ENCODE measurements around the gene UBA1.

Gene UBA1

GRCh38 chrX:47146936-47147859 lies 46.4 kb upstream of the UBA1 start:
- peak overlapping the region in 1 of 2 experiments; percentile 49 for H3K27ac ChIP-seq (ENCODE audit: insufficient read depth in 1 of 2, low read depth in 1 of 2, low read length in 2 of 2, poor library complexity in 1 of 2, severe bottlenecking in 2 of 2)
- peaks cover 0 to 27% (median 0%) of the 10 kb centered on the region in 5 experiments for H3K27me3 ChIP-seq (replicated peaks in 2 of 5; ENCODE audit: control insufficient read depth in 4 of 5, insufficient read depth in 5 of 5, low read length in 4 of 5)
- POLR2A ChIA-PET: no interaction called here
- 82% methylated on average over 9 of the region's 12 CpGs for WGBS (ENCODE audit: insufficient coverage)
- peak overlapping the region in 3 of 7 experiments; percentile 72 to 91 (median 76) for H3K4me3 ChIP-seq (ENCODE audit: control insufficient read depth in 1 of 7, extremely low read depth in 1 of 7, insufficient read depth in 4 of 7, low read depth in 2 of 7, low read length in 6 of 7)
- H3K4me1 ChIP-seq (ENCODE audit: control extremely low read depth in 1 of 4, control insufficient read depth in 4 of 4, insufficient read depth in 4 of 4, low read length in 3 of 4): peaks cover 10 to 29% (median 22%) of the 10 kb centered on the region in 4 experiments
- peaks cover 3 to 24% (median 12%) of the 10 kb centered on the region in 4 experiments for H3K36me3 ChIP-seq (ENCODE audit: control insufficient read depth in 4 of 4, insufficient read depth in 4 of 4, low read length in 3 of 4)
- DNase-seq: no peak
- CTCF ChIA-PET: no interaction called here
- peaks cover 0 to 4% (median 0%) of the 10 kb centered on the region in 5 experiments for H3K9me3 ChIP-seq (ENCODE audit: control extremely low read depth in 1 of 5, control insufficient read depth in 4 of 5, insufficient read depth in 2 of 5, low read depth in 1 of 5, low read length in 4 of 5)

- ChIA-PET CTCF (no interaction called here), POLR2A (no interaction called here)
- Histone ChIP-seq H3K4me3 (ENCODE audit: control insufficient read depth in 1 of 7, extremely low read depth in 1 of 7, insufficient read depth in 4 of 7, low read depth in 2 of 7, low read length in 6 of 7) (no peak overlapping the region), H3K36me3 (ENCODE audit: control insufficient read depth in 4 of 4, insufficient read depth in 4 of 4, low read length in 3 of 4) (peaks cover 0 to 19% (median 7%) of the 10 kb centered on the region in 4 experiments), H3K27me3 (replicated peaks in 2 of 5; ENCODE audit: control insufficient read depth in 4 of 5, insufficient read depth in 5 of 5, low read length in 4 of 5) (peaks cover 0 to 21% (median 0%) of the 10 kb centered on the region in 5 experiments), H3K9me3 (ENCODE audit: control extremely low read depth in 1 of 5, control insufficient read depth in 4 of 5, insufficient read depth in 2 of 5, low read depth in 1 of 5, low read length in 4 of 5) (peaks cover 0 to 4% (median 0%) of the 10 kb centered on the region in 5 experiments), H3K4me1 (ENCODE audit: control extremely low read depth in 1 of 4, control insufficient read depth in 4 of 4, insufficient read depth in 4 of 4, low read length in 3 of 4) (peaks cover 8 to 18% (median 15%) of the 10 kb centered on the region in 4 experiments), H3K27ac (ENCODE audit: insufficient read depth in 1 of 2, low read depth in 1 of 2, low read length in 2 of 2, poor library complexity in 1 of 2, severe bottlenecking in 2 of 2) (no peak overlapping the region)
- WGBS (ENCODE audit: insufficient coverage): 60% methylated on average over 1 of the region's 2 CpGs
- DNase-seq: peak in 1 of 3 donors; percentile 22
Measured at GRCh38 chrX:47148946-47149345, 44.7 kb upstream of the UBA1 start.

- no peak overlapping the region for H3K4me3 ChIP-seq (ENCODE audit: control insufficient read depth in 1 of 7, extremely low read depth in 1 of 7, insufficient read depth in 4 of 7, low read depth in 2 of 7, low read length in 6 of 7)
- peaks cover 0 to 2% (median 0%) of the 10 kb centered on the region in 5 experiments for H3K9me3 ChIP-seq (ENCODE audit: control extremely low read depth in 1 of 5, control insufficient read depth in 4 of 5, insufficient read depth in 2 of 5, low read depth in 1 of 5, low read length in 4 of 5)
- ChIA-PET CTCF (no interaction called here), POLR2A (no interaction called here)
- H3K27me3 ChIP-seq (replicated peaks in 2 of 5; ENCODE audit: control insufficient read depth in 4 of 5, insufficient read depth in 5 of 5, low read length in 4 of 5): peaks cover 0 to 11% (median 0%) of the 10 kb centered on the region in 5 experiments
- H3K4me1 ChIP-seq (ENCODE audit: control extremely low read depth in 1 of 4, control insufficient read depth in 4 of 4, insufficient read depth in 4 of 4, low read length in 3 of 4): peaks cover 0 to 12% (median 10%) of the 10 kb centered on the region in 4 experiments
- H3K27ac ChIP-seq (ENCODE audit: insufficient read depth in 1 of 2, low read depth in 1 of 2, low read length in 2 of 2, poor library complexity in 1 of 2, severe bottlenecking in 2 of 2): no peak overlapping the region
- no peak for DNase-seq
- peaks cover 0 to 24% (median 9%) of the 10 kb centered on the region in 4 experiments for H3K36me3 ChIP-seq (ENCODE audit: control insufficient read depth in 4 of 4, insufficient read depth in 4 of 4, low read length in 3 of 4)
Measured at GRCh38 chrX:47151435-47151834, 42.2 kb upstream of the UBA1 start.

- Histone ChIP-seq H3K9me3 (ENCODE audit: control extremely low read depth in 1 of 5, control insufficient read depth in 4 of 5, insufficient read depth in 2 of 5, low read depth in 1 of 5, low read length in 4 of 5) (peaks cover 0 to 1% (median 0%) of the 10 kb centered on the region in 5 experiments), H3K36me3 (ENCODE audit: control insufficient read depth in 4 of 4, insufficient read depth in 4 of 4, low read length in 3 of 4) (peaks cover 0 to 24% (median 10%) of the 10 kb centered on the region in 4 experiments), H3K4me3 (ENCODE audit: control insufficient read depth in 1 of 7, extremely low read depth in 1 of 7, insufficient read depth in 4 of 7, low read depth in 2 of 7, low read length in 6 of 7) (no peak overlapping the region), H3K27me3 (replicated peaks in 2 of 5; ENCODE audit: control insufficient read depth in 4 of 5, insufficient read depth in 5 of 5, low read length in 4 of 5) (peaks cover 0 to 13% (median 0%) of the 10 kb centered on the region in 5 experiments), H3K4me1 (ENCODE audit: control extremely low read depth in 1 of 4, control insufficient read depth in 4 of 4, insufficient read depth in 4 of 4, low read length in 3 of 4) (no peaks in the 10 kb centered on the region), H3K27ac (ENCODE audit: insufficient read depth in 1 of 2, low read depth in 1 of 2, low read length in 2 of 2, poor library complexity in 1 of 2, severe bottlenecking in 2 of 2) (no peak overlapping the region)
- WGBS (ENCODE audit: insufficient coverage): 90% methylated on average over 23 of the region's 26 CpGs
- POLR2A ChIA-PET: no interaction called here
- peak in 2 of 3 donors; percentile 17 to 19 for DNase-seq
- CTCF ChIA-PET: interaction anchor here (0.8 kb wide), 1 partner anchor 61 kb away, joined by 3 read pairs; no protein-coding TSS in a partner anchor
Measured at GRCh38 chrX:47156611-47157520, 36.8 kb upstream of the UBA1 start.

GRCh38 chrX:47158131-47158530 lies 35.5 kb upstream of the UBA1 start:
- H3K27me3 ChIP-seq (replicated peaks in 2 of 5; ENCODE audit: control insufficient read depth in 4 of 5, insufficient read depth in 5 of 5, low read length in 4 of 5): peaks cover 0 to 13% (median 0%) of the 10 kb centered on the region in 5 experiments
- H3K9me3 ChIP-seq (ENCODE audit: control extremely low read depth in 1 of 5, control insufficient read depth in 4 of 5, insufficient read depth in 2 of 5, low read depth in 1 of 5, low read length in 4 of 5): peaks cover 0 to 1% (median 0%) of the 10 kb centered on the region in 5 experiments
- H3K4me1 ChIP-seq (ENCODE audit: control extremely low read depth in 1 of 4, control insufficient read depth in 4 of 4, insufficient read depth in 4 of 4, low read length in 3 of 4): no peaks in the 10 kb centered on the region
- 91% methylated on average over 12 of the region's 16 CpGs for WGBS (ENCODE audit: insufficient coverage)
- POLR2A ChIA-PET: no interaction called here
- H3K4me3 ChIP-seq (ENCODE audit: control insufficient read depth in 1 of 7, extremely low read depth in 1 of 7, insufficient read depth in 4 of 7, low read depth in 2 of 7, low read length in 6 of 7): no peak overlapping the region
- H3K27ac ChIP-seq (ENCODE audit: insufficient read depth in 1 of 2, low read depth in 1 of 2, low read length in 2 of 2, poor library complexity in 1 of 2, severe bottlenecking in 2 of 2): no peak overlapping the region
- peaks cover 0 to 23% (median 10%) of the 10 kb centered on the region in 4 experiments for H3K36me3 ChIP-seq (ENCODE audit: control insufficient read depth in 4 of 4, insufficient read depth in 4 of 4, low read length in 3 of 4)
- CTCF ChIA-PET: interaction anchor here (0.8 to 1.5 kb wide), 4 partner anchors 13 to 60 kb away, joined by 3 to 6 read pairs (median 3); partner anchors contain the start of genes NDUFB11 and RBM10
- no peak for DNase-seq

- no peak overlapping the region for H3K27ac ChIP-seq (ENCODE audit: insufficient read depth in 1 of 2, low read depth in 1 of 2, low read length in 2 of 2, poor library complexity in 1 of 2, severe bottlenecking in 2 of 2)
- H3K36me3 ChIP-seq (ENCODE audit: control insufficient read depth in 4 of 4, insufficient read depth in 4 of 4, low read length in 3 of 4): peaks cover 0 to 25% (median 10%) of the 10 kb centered on the region in 4 experiments
- ChIA-PET CTCF (interaction anchor here (1.2 to 1.5 kb wide), 3 partner anchors 14 to 18 kb away, joined by 3 to 6 read pairs (median 3); partner anchors contain the start of genes NDUFB11 and RBM10), POLR2A (no interaction called here)
- H3K9me3 ChIP-seq (ENCODE audit: control extremely low read depth in 1 of 5, control insufficient read depth in 4 of 5, insufficient read depth in 2 of 5, low read depth in 1 of 5, low read length in 4 of 5): peaks cover 0 to 3% (median 0%) of the 10 kb centered on the region in 5 experiments
- WGBS (ENCODE audit: insufficient coverage): 92% methylated on average over 4 of the region's 5 CpGs
- peaks cover 0 to 16% (median 0%) of the 10 kb centered on the region in 5 experiments for H3K27me3 ChIP-seq (replicated peaks in 2 of 5; ENCODE audit: control insufficient read depth in 4 of 5, insufficient read depth in 5 of 5, low read length in 4 of 5)
- no peaks in the 10 kb centered on the region for H3K4me1 ChIP-seq (ENCODE audit: control extremely low read depth in 1 of 4, control insufficient read depth in 4 of 4, insufficient read depth in 4 of 4, low read length in 3 of 4)
- H3K4me3 ChIP-seq (ENCODE audit: control insufficient read depth in 1 of 7, extremely low read depth in 1 of 7, insufficient read depth in 4 of 7, low read depth in 2 of 7, low read length in 6 of 7): no peak overlapping the region
- no peak for DNase-seq
Measured at GRCh38 chrX:47158781-47159180, 34.8 kb upstream of the UBA1 start.

Data from common myeloid progenitor, CD34-positive (primary cell).